GM21367 (cell line): ENCODE results near the gene PTMS.

ENCODE experiments used
- ATAC-seq: cut with Tn5 transposase; IDR thresholded peaks from one replicate; pipeline ENCODE4 v1.9.1; 2021; ENCODE audit not compliant: unreplicated experiment

The PTMS gene

GRCh38 chr12:6787309-6787708 lies 21.1 kb downstream of the PTMS start:
- ATAC-seq: no peak

GRCh38 chr12:6788972-6789924 lies 23.1 kb downstream of the PTMS start, which contains the start of gene CD4:
CD4 (plus strand) TSS chr12:6789528; CDS start chr12:6800139, 10,611 bp downstream.
- no peak for ATAC-seq

GRCh38 chr12:6790496-6791150 lies 24.5 kb downstream of the PTMS start:
- ATAC-seq: no peak

GRCh38 chr12:6791931-6792520 lies 25.9 kb downstream of the PTMS start:
- ATAC-seq: no peak

GRCh38 chr12:6792522-6793201 lies 26.5 kb downstream of the PTMS start:
- ATAC-seq: no peak

GRCh38 chr12:6795088-6795487 lies 28.9 kb downstream of the PTMS start:
- no peak for ATAC-seq

GRCh38 chr12:6796576-6796975 lies 30.4 kb downstream of the PTMS start:
- no peak for ATAC-seq

- ATAC-seq: no peak
Measured at GRCh38 chr12:6799147-6799546, 33.0 kb downstream of the PTMS start.

- ATAC-seq: no peak
Measured at GRCh38 chr12:6807170-6807569, 41.0 kb downstream of the PTMS start.

- ATAC-seq: no peak
Measured at GRCh38 chr12:6809056-6809455, 42.9 kb downstream of the PTMS start.

GRCh38 chr12:6810758-6811157 lies 44.6 kb downstream of the PTMS start:
- ATAC-seq: no peak

- no peak for ATAC-seq
Measured at GRCh38 chr12:6813363-6813762, 47.2 kb downstream of the PTMS start.

- ATAC-seq: no peak
Measured at GRCh38 chr12:6816598-6816997, 50.4 kb downstream of the PTMS start.

GRCh38 chr12:6817098-6817497 lies 50.9 kb downstream of the PTMS start:
- ATAC-seq: no peak

GRCh38 chr12:6817662-6818157 lies 51.5 kb downstream of the PTMS start:
- ATAC-seq: no peak

GRCh38 chr12:6818222-6818621 lies 52.1 kb downstream of the PTMS start:
- no peak for ATAC-seq

GRCh38 chr12:6818645-6819044 lies 52.5 kb downstream of the PTMS start:
- ATAC-seq: no peak

GRCh38 chr12:6819106-6820030 lies 53.2 kb downstream of the PTMS start:
- no peak for ATAC-seq

GRCh38 chr12:6820166-6820565 lies 54.0 kb downstream of the PTMS start:
- no peak for ATAC-seq
